ENCODE data around the gene MAPRE2. TPM values are rescaled to one million over a fixed set of nuclear protein-coding genes. Genes with fewer than 3 reads are reported as not detected.

MAPRE2 gene
- total RNA-seq, 1 donor from 2014 or later: 47.9 TPM

DNA sequence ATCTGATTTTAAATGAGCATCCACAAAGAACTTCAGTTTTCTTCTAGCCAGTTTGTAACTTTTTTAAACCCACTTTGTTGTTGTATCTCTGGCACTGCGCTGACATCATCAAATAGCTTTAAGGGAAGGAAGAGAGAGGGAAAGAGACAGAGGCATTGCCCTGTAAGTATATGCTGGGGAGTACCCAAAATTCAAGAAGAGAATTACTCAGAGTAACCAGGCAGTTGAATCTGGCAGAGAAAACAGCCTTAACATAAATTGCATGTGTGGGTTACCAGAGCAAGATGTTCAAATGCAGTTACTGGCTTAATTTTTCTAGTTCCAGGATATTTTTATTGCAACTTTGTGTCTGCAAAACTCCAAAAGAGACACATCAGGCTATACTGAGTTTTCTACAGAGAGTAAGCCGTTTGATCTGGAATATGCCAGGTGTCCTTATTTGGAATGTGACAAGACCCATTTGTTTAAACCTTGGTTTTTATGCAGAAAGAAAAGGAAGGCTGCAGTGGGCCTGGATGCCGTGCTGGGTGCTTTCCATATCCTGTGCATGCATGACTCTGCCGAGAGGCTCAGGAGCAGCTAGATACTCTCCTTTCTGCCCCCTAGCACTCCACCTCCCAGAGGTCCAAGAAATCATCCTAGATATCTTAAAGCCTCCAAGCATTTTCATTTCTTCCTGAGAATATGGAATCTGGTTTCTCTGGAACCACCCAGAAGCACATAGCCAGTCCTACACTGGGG lies 93.7 kb downstream of the MAPRE2 start:
- no peak overlapping the region for H3K27ac Mint-ChIP-seq

DNA sequence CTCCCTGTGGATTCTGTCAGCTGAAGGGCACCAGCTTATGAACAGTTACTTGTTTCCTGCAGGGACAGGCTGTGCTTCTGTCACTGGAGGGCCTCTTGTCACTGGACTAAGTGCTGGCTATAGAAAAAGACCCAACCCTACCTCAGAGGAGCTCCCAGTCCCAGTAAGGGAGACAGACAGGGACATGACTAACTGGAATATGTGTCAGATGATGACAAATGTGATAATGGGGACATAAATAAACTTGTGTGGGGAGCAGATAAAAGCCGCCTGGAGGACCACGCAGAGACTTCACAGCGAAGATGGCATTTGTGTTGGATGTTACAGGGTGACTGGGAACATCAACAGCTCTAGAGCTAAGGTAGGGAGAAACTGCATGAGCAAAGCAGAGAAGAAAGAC lies 95.0 kb downstream of the MAPRE2 start:
- Mint-ChIP-seq H3K9me3 (ENCODE audit: low read depth) (no peaks in the 10 kb centered on the region), H3K27me3 (no peaks in the 10 kb centered on the region), H3K27ac (no peak overlapping the region)

More for the DNA sequence above, 93.7 kb downstream of the MAPRE2 start:
- H3K4me1 Mint-ChIP-seq (ENCODE audit: low read depth): peaks cover 13% of the 10 kb centered on the region
- H3K4me3 Mint-ChIP-seq (ENCODE audit: low read depth): no peak overlapping the region
- no peaks in the 10 kb centered on the region for H3K9me3 Mint-ChIP-seq (ENCODE audit: low read depth)
- no peak for DNase-seq (ENCODE audit: low spot score, unreplicated experiment)
- no peaks in the 10 kb centered on the region for H3K27me3 Mint-ChIP-seq
- TF ChIP-seq, protein P1, sequence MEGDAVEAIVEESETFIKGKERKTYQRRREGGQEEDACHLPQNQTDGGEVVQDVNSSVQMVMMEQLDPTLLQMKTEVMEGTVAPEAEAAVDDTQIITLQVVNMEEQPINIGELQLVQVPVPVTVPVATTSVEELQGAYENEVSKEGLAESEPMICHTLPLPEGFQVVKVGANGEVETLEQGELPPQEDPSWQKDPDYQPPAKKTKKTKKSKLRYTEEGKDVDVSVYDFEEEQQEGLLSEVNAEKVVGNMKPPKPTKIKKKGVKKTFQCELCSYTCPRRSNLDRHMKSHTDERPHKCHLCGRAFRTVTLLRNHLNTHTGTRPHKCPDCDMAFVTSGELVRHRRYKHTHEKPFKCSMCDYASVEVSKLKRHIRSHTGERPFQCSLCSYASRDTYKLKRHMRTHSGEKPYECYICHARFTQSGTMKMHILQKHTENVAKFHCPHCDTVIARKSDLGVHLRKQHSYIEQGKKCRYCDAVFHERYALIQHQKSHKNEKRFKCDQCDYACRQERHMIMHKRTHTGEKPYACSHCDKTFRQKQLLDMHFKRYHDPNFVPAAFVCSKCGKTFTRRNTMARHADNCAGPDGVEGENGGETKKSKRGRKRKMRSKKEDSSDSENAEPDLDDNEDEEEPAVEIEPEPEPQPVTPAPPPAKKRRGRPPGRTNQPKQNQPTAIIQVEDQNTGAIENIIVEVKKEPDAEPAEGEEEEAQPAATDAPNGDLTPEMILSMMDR (IDR thresholded peaks at IDR 0.05; ENCODE audit: unreplicated experiment): no peak
- H3K36me3 Mint-ChIP-seq (ENCODE audit: insufficient read depth): peaks cover 21% of the 10 kb centered on the region

DNA sequence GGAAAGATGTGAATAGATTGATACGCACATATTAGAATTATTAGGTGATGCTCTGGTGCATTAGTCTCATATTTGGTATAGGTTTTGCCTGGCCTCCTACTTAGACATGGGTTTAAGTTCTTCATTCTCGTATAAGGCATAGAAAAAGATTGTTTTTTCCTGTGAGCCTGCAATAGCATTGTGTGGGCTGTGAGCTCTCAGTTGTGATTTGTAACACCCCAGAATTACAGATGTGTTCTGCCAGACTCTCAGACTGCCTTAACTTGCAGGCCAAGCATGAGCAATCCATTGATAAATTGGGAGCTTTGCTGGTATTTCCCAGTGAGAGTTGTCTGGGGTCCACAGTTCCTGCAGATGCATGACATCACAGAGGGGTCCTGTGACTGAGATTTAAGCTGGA lies 95.7 kb downstream of the MAPRE2 start:
- Mint-ChIP-seq H3K36me3 (ENCODE audit: insufficient read depth) (peaks cover 27% of the 10 kb centered on the region), H3K4me1 (ENCODE audit: low read depth) (peaks cover 4% of the 10 kb centered on the region), H3K9me3 (ENCODE audit: low read depth) (no peaks in the 10 kb centered on the region), H3K27me3 (no peaks in the 10 kb centered on the region), H3K27ac (no peak overlapping the region), H3K4me3 (ENCODE audit: low read depth) (no peak overlapping the region)
- TF ChIP-seq, protein P1 (IDR thresholded peaks at IDR 0.05; ENCODE audit: unreplicated experiment): no peak
- no peak for DNase-seq (ENCODE audit: low spot score, unreplicated experiment)

More for the DNA sequence above, 95.0 kb downstream of the MAPRE2 start:
- Mint-ChIP-seq H3K36me3 (ENCODE audit: insufficient read depth) (peaks cover 29% of the 10 kb centered on the region), H3K4me1 (ENCODE audit: low read depth) (peaks cover 11% of the 10 kb centered on the region), H3K4me3 (ENCODE audit: low read depth) (no peak overlapping the region)
- TF ChIP-seq, protein P1 (IDR thresholded peaks at IDR 0.05; ENCODE audit: unreplicated experiment): no peak
- DNase-seq (ENCODE audit: low spot score, unreplicated experiment): no peak

DNA sequence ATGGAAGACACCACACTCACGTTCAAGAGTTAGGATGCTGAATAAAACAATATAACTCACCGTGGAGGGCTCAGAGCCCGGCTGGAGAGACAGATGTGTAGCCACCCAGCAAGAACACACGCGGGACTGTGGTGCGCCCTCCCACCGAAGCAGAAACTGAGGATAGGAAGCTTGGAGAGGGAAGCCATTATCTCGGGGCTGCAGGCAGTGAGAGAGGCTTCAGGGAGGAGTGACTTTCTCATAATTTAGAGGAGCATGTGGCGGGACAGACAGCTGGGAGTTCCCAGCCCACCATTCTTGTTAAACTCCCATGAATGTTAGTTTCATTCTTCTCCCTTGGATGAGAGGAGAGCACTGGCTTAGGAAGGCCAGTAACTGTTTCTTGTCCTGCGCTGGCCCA lies 96.4 kb downstream of the MAPRE2 start:
- TF ChIP-seq, protein P1 (IDR thresholded peaks at IDR 0.05; ENCODE audit: unreplicated experiment): no peak
- DNase-seq (ENCODE audit: low spot score, unreplicated experiment): no peak
- no peak overlapping the region for H3K4me3 Mint-ChIP-seq (ENCODE audit: low read depth)
- no peaks in the 10 kb centered on the region for H3K9me3 Mint-ChIP-seq (ENCODE audit: low read depth)
- H3K36me3 Mint-ChIP-seq (ENCODE audit: insufficient read depth): peaks cover 26% of the 10 kb centered on the region
- H3K4me1 Mint-ChIP-seq (ENCODE audit: low read depth): peaks cover under 1% of the 10 kb centered on the region
- H3K27ac Mint-ChIP-seq: no peak overlapping the region
- H3K27me3 Mint-ChIP-seq: no peaks in the 10 kb centered on the region

DNA sequence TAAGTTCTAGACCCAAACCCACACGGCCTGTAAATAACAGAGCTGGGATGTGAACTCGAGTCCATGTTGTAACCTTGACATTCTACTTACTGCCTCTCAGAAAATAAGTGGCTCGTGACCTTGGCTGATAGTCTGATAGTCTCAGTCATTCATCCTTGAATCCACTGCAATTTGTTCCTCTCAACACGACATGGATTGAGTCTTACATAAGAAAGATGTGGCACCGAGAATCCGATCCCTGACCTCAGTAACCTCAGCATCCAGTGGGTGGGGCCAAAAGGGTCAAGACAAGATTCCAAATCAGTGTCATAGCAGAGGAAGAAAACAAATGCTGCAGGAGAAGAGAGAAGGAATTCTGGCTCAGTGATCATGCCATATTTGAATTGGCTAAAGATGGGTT lies 97.6 kb downstream of the MAPRE2 start:
- Mint-ChIP-seq H3K36me3 (ENCODE audit: insufficient read depth) (peaks cover 24% of the 10 kb centered on the region), H3K4me3 (ENCODE audit: low read depth) (no peak overlapping the region), H3K4me1 (ENCODE audit: low read depth) (peaks cover 4% of the 10 kb centered on the region), H3K27me3 (no peaks in the 10 kb centered on the region), H3K27ac (no peak overlapping the region), H3K9me3 (ENCODE audit: low read depth) (no peaks in the 10 kb centered on the region)
- DNase-seq (ENCODE audit: low spot score, unreplicated experiment): no peak
- TF ChIP-seq, protein P1 (IDR thresholded peaks at IDR 0.05; ENCODE audit: unreplicated experiment): no peak

Data from progenitor cell of endocrine pancreas (in vitro differentiated cells).